Prostate gland (tissue), 2 donors: ENCODE data around the gene TEX261.
A peak's percentile ranks its signal among the peaks of the same experiment; 100 is the strongest.

Experiments
- POLR2A ChIP-seq: fragments of 450-650 bp; IDR thresholded peaks from one replicate; pipeline ENCODE4 v1.6.1; 2016; ENCODE audit warnings: antibody characterized with exemption, mild to moderate bottlenecking
- POLR2AphosphoS5 ChIP-seq: sonication (generic); formaldehyde crosslinking; IDR thresholded peaks from one replicate; pipeline ENCODE4 v1.6.1; 2017; ENCODE audit warnings: antibody characterized with exemption
- TF ChIP-seq, protein P1 (sequence below), 4 experiments: fragments of 200-600 bp in 2 of 4; fragments of 450-650 bp in 2 of 4; sonication (generic) in 2 of 4; IDR thresholded peaks; 1 replicate in 3 of 4; 2 replicates in 1 of 4; pipeline ENCODE4 v1.5.1; 2016 to 2019; ENCODE audit warnings: antibody characterized with exemption in 4 of 4, mild to moderate bottlenecking in 2 of 4, moderate library complexity in 2 of 4

DNA sequence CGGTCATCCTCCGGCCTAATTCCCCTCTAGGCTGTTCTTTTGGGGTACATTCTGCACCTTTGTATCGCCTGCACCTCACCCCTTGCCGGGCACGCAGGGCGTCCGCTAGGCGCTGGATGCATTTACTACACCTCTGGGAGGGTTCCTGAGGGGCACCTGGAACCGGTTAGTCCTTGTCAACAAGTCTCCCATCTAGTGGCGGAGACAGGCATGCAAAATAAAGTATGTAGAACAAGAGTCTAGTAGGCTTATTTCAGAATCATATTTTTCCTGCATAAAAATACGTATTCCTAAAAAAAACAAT lies 705 bp upstream of the TEX261 start:
- TF ChIP-seq POLR2A = no peak
- no peak for TF ChIP-seq POLR2AphosphoS5
- TF ChIP-seq, protein P1, sequence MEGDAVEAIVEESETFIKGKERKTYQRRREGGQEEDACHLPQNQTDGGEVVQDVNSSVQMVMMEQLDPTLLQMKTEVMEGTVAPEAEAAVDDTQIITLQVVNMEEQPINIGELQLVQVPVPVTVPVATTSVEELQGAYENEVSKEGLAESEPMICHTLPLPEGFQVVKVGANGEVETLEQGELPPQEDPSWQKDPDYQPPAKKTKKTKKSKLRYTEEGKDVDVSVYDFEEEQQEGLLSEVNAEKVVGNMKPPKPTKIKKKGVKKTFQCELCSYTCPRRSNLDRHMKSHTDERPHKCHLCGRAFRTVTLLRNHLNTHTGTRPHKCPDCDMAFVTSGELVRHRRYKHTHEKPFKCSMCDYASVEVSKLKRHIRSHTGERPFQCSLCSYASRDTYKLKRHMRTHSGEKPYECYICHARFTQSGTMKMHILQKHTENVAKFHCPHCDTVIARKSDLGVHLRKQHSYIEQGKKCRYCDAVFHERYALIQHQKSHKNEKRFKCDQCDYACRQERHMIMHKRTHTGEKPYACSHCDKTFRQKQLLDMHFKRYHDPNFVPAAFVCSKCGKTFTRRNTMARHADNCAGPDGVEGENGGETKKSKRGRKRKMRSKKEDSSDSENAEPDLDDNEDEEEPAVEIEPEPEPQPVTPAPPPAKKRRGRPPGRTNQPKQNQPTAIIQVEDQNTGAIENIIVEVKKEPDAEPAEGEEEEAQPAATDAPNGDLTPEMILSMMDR (IDR thresholded peaks at IDR 0.05) = peak in 3 of 4 experiments; percentile 6 to 43 (median 33)
